CD4-positive, CD25-positive, alpha-beta regulatory T cell (primary cell): ENCODE data around the gene MAGEA4. TPM values are rescaled to one million over a fixed set of nuclear protein-coding genes. Genes with fewer than 3 reads are reported as not detected.

Source experiments
- ATAC-seq, 2 donors: fragments of 150-1000 bp; cut with Tn5 transposase; one replicate each; pipeline ENCODE4 v1.10.0; 2021; ENCODE audit warnings: low read depth in 2 of 2, moderate number of reproducible peaks in 2 of 2, moderate library complexity in 1 of 2
- DNase-seq, 3 donors: peaks; one replicate each; pipeline versions ENCODE4 v3.0.0 to v3.0.0-alpha.2; 2012 to 2022; ENCODE audit warnings: mixed read lengths in 1 of 3
- H3K27ac ChIP-seq: one replicate; pipeline ENCODE4 v1.7.0; 2013; ENCODE audit warnings: mild to moderate bottlenecking, low read length; ENCODE audit not compliant: insufficient read depth, poor library complexity, severe bottlenecking
- H3K27me3 ChIP-seq: one replicate; pipeline ENCODE4 v1.7.0; 2013; ENCODE audit warnings: low read length; ENCODE audit not compliant: control insufficient read depth, insufficient read depth
- H3K36me3 ChIP-seq: one replicate; pipeline ENCODE4 v1.7.0; 2013; ENCODE audit warnings: mild to moderate bottlenecking, low read length, moderate library complexity; ENCODE audit not compliant: control insufficient read depth, insufficient read depth
- H3K4me1 ChIP-seq: 2 replicates; pipeline ENCODE4 v1.7.0; 2013; ENCODE audit warnings: mild to moderate bottlenecking, low read length; ENCODE audit not compliant: insufficient read depth, control insufficient read depth, poor library complexity, severe bottlenecking
- H3K4me3 ChIP-seq: one replicate; pipeline ENCODE4 v1.7.0; 2013; ENCODE audit warnings: low read depth, mild to moderate bottlenecking, low read length, moderate library complexity
- H3K9me3 ChIP-seq, 2 experiments: 1 replicate in 1 of 2; 2 replicates in 1 of 2; pipeline ENCODE4 v1.7.0; 2013; ENCODE audit warnings: low read length in 2 of 2, mild to moderate bottlenecking in 1 of 2, moderate library complexity in 1 of 2; ENCODE audit not compliant: control insufficient read depth in 2 of 2
- H3K27ac Mint-ChIP-seq, 3 donors: one replicate each; pipeline ENCODE4 v1.8.0; 2020 to 2022; ENCODE audit warnings: mild to moderate bottlenecking in 3 of 3, mixed read lengths in 3 of 3, moderate library complexity in 2 of 3
- H3K27me3 Mint-ChIP-seq: one replicate; pipeline ENCODE4 v1.8.0; 2022; ENCODE audit warnings: mild to moderate bottlenecking, mixed read lengths
- H3K36me3 Mint-ChIP-seq: one replicate; pipeline ENCODE4 v1.8.0; 2020; ENCODE audit warnings: mixed read lengths
- H3K4me1 Mint-ChIP-seq, 4 donors: one replicate each; pipeline ENCODE4 v1.8.0; 2020 to 2022; ENCODE audit warnings: mixed read lengths in 4 of 4, mild to moderate bottlenecking in 1 of 4
- H3K4me3 Mint-ChIP-seq, 4 donors: one replicate each; pipeline ENCODE4 v1.8.0; 2020 to 2022; ENCODE audit warnings: mild to moderate bottlenecking in 4 of 4, mixed read lengths in 4 of 4, moderate library complexity in 3 of 4
- H3K9me3 Mint-ChIP-seq, 7 donors: one replicate each; pipeline ENCODE4 v1.8.0; 2020 to 2022; ENCODE audit warnings: mixed read lengths in 7 of 7, mild to moderate bottlenecking in 3 of 7, moderate library complexity in 2 of 7
- polyA plus RNA-seq, 4 donors: library from polyadenylated mRNA; unstranded; fragments of 300-500 nt; fragmentation: Illumina TruSeq; gene quantifications; one replicate each; pipeline ENCODE4 v1.2.3, GENCODE V29; 2021
- total RNA-seq: library from RNA; stranded (reverse); gene quantifications from one replicate; pipeline ENCODE4 v1.2.3, GENCODE V29; 2022

Gene MAGEA4
- total and polyA plus RNA-seq, 5 donors from 2014 or later: not detected

DNA sequence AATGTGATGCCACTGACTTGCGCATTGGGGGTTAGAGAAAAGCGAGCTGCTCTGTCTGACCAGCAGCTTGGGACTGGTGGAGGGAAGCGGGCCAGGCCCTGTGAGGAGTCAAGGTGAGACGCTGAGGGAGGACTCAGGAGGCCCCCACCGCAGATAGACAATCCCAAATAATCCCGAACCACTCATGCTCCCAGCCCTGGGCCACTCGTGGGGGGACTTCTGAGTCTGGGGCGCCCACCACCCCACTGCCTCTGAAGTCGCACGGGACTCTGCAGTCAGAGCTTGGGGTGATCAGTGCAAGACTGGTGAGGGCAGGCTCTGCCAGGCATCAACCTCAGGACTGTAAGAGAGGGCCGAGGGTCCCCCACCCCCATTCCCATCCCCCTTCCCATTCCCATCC, 6.9 kb downstream of the MAGEA4 start:
- Histone ChIP-seq H3K36me3 (no peaks in the 10 kb centered on the region), H3K4me1 (no peaks in the 10 kb centered on the region), H3K4me3 (no peak overlapping the region), H3K9me3 (no peaks in the 10 kb centered on the region), H3K27me3 (no peaks in the 10 kb centered on the region), H3K27ac (no peak overlapping the region)
- Mint-ChIP-seq H3K4me3 (no peak overlapping the region), H3K27me3 (no peaks in the 10 kb centered on the region), H3K27ac (no peak overlapping the region), H3K9me3 (no peaks in the 10 kb centered on the region), H3K4me1 (no peaks in the 10 kb centered on the region), H3K36me3 (no peaks in the 10 kb centered on the region)
- DNase-seq: no peak
- no peak for ATAC-seq

- Mint-ChIP-seq H3K27ac (no peak overlapping the region), H3K4me3 (no peak overlapping the region)
These were observed 7.4 kb downstream of the MAGEA4 start for GRCh38 chrX:151920101-151920500.

DNA sequence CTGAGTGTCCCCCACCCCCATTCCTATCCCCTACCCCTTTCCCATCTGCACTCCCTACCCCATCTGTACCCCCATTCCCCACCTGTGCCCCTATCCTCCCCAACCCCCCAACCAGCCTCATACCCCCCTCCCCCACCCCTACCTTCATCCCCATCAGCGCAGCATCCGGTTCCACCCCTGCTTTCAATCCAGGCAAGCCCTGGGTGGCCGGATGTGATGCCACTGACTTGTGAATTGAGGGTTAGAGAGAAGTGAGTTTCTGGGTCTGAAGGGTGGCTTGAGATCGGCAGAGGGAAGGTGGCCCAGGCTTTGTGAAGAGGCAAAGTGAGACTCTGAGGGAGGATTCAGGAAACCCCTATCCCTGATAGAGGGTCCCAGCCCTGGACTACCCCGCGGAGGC, 7.8 kb downstream of the MAGEA4 start:
- Mint-ChIP-seq H3K4me1 (no peaks in the 10 kb centered on the region), H3K27me3 (no peaks in the 10 kb centered on the region), H3K27ac (no peak overlapping the region), H3K36me3 (no peaks in the 10 kb centered on the region), H3K4me3 (no peak overlapping the region), H3K9me3 (no peaks in the 10 kb centered on the region)
- Histone ChIP-seq H3K9me3 (no peaks in the 10 kb centered on the region), H3K27ac (no peak overlapping the region), H3K36me3 (no peaks in the 10 kb centered on the region), H3K4me1 (no peaks in the 10 kb centered on the region), H3K4me3 (no peak overlapping the region), H3K27me3 (no peaks in the 10 kb centered on the region)
- no peak for ATAC-seq
- no peak for DNase-seq

More at GRCh38 chrX:151920101-151920500, 7.4 kb downstream of the MAGEA4 start:
- Histone ChIP-seq H3K9me3 (no peaks in the 10 kb centered on the region), H3K27ac (no peak overlapping the region), H3K36me3 (no peaks in the 10 kb centered on the region), H3K4me3 (no peak overlapping the region), H3K4me1 (no peaks in the 10 kb centered on the region), H3K27me3 (no peaks in the 10 kb centered on the region)
- H3K4me1 Mint-ChIP-seq: no peaks in the 10 kb centered on the region
- H3K36me3 Mint-ChIP-seq: no peaks in the 10 kb centered on the region
- ATAC-seq (no peak), DNase-seq (no peak)
- H3K9me3 Mint-ChIP-seq: no peaks in the 10 kb centered on the region
- no peaks in the 10 kb centered on the region for H3K27me3 Mint-ChIP-seq

- no peak overlapping the region for H3K27ac Mint-ChIP-seq
- Histone ChIP-seq H3K27me3 (no peaks in the 10 kb centered on the region), H3K9me3 (no peaks in the 10 kb centered on the region), H3K4me1 (no peaks in the 10 kb centered on the region), H3K36me3 (no peaks in the 10 kb centered on the region), H3K4me3 (no peak overlapping the region), H3K27ac (no peak overlapping the region)
- no peak for ATAC-seq
- no peaks in the 10 kb centered on the region for H3K27me3 Mint-ChIP-seq
- H3K36me3 Mint-ChIP-seq: no peaks in the 10 kb centered on the region
- no peak for DNase-seq
- no peak overlapping the region for H3K4me3 Mint-ChIP-seq
- H3K4me1 Mint-ChIP-seq: no peaks in the 10 kb centered on the region
- H3K9me3 Mint-ChIP-seq: no peaks in the 10 kb centered on the region
These were observed 8.6 kb downstream of the MAGEA4 start for GRCh38 chrX:151921292-151921691.

DNA sequence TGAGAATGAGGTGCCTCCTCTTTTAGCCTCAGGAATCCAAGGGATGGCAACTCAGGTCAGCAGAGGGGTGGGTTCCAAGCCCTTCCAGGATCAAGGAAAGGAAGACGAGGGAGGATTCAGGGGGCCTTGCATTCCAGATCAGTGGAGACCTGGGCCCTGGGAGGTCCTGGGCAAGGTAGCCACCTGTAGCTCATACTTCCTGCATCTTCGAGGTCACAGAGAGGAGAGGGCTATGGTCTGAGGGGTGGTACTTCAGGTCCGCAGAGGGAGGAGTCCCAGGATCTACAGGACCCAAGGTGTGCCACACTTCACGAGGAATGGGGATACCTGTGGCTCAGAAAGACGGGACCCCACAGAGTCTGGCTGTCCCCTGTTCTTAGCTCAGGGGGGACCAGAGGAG, 9.2 kb downstream of the MAGEA4 start:
- Mint-ChIP-seq H3K4me3 (no peak overlapping the region), H3K27me3 (no peaks in the 10 kb centered on the region), H3K27ac (no peak overlapping the region), H3K9me3 (no peaks in the 10 kb centered on the region), H3K4me1 (no peaks in the 10 kb centered on the region), H3K36me3 (no peaks in the 10 kb centered on the region)
- ATAC-seq (no peak), DNase-seq (no peak)
- Histone ChIP-seq H3K36me3 (no peaks in the 10 kb centered on the region), H3K27me3 (no peaks in the 10 kb centered on the region), H3K9me3 (no peaks in the 10 kb centered on the region), H3K4me1 (no peaks in the 10 kb centered on the region), H3K4me3 (no peak overlapping the region), H3K27ac (no peak overlapping the region)

- H3K36me3 ChIP-seq: no peaks in the 10 kb centered on the region
- H3K4me1 Mint-ChIP-seq: no peaks in the 10 kb centered on the region
- no peak overlapping the region for H3K4me3 ChIP-seq
- H3K27ac Mint-ChIP-seq: no peak overlapping the region
- H3K27me3 ChIP-seq: no peaks in the 10 kb centered on the region
- no peaks in the 10 kb centered on the region for H3K9me3 Mint-ChIP-seq
- H3K27ac ChIP-seq: no peak overlapping the region
- H3K4me1 ChIP-seq: no peaks in the 10 kb centered on the region
- H3K4me3 Mint-ChIP-seq: no peak overlapping the region
- H3K36me3 Mint-ChIP-seq: no peaks in the 10 kb centered on the region
- no peaks in the 10 kb centered on the region for H3K9me3 ChIP-seq
- no peaks in the 10 kb centered on the region for H3K27me3 Mint-ChIP-seq
- ATAC-seq: no peak
- no peak for DNase-seq
These were observed 10.0 kb downstream of the MAGEA4 start for GRCh38 chrX:151922692-151923091.

- Histone ChIP-seq H3K27ac (no peak overlapping the region), H3K27me3 (no peaks in the 10 kb centered on the region), H3K9me3 (no peaks in the 10 kb centered on the region), H3K36me3 (no peaks in the 10 kb centered on the region), H3K4me1 (no peaks in the 10 kb centered on the region), H3K4me3 (no peak overlapping the region)
- Mint-ChIP-seq H3K9me3 (no peaks in the 10 kb centered on the region), H3K4me3 (no peak overlapping the region), H3K36me3 (no peaks in the 10 kb centered on the region), H3K4me1 (no peaks in the 10 kb centered on the region), H3K27ac (no peak overlapping the region), H3K27me3 (no peaks in the 10 kb centered on the region)
- DNase-seq (no peak), ATAC-seq (no peak)
These were observed 11.0 kb downstream of the MAGEA4 start for GRCh38 chrX:151923648-151924047.

DNA sequence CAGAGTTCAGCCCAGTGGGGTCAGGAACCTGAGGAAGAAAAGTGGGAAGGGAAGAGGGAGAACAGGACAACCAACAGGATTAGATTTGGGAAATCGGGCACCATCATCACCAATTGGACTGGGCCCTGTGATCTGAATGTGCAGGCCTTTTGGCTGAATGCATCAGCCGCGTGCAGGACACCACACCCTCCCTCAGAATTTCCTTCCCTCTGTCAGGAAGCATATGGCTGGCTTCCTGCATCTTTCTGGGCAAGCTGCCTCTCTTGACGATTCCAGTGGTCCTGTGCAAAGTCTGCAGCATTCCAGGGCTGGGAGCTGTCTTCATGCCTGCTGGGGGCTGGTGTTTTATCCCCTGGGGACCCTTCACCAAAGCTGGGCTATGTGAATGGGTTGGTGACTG, 16.4 kb downstream of the MAGEA4 start:
- H3K4me1 ChIP-seq: no peaks in the 10 kb centered on the region
- H3K36me3 Mint-ChIP-seq: no peaks in the 10 kb centered on the region
- no peaks in the 10 kb centered on the region for H3K27me3 Mint-ChIP-seq
- peaks cover 0 to 2% (median 0%) of the 10 kb centered on the region in 7 donors for H3K9me3 Mint-ChIP-seq
- no peak for ATAC-seq
- no peaks in the 10 kb centered on the region for H3K9me3 ChIP-seq
- no peak for DNase-seq
- H3K4me1 Mint-ChIP-seq: no peaks in the 10 kb centered on the region
- H3K27ac ChIP-seq: no peak overlapping the region
- H3K36me3 ChIP-seq: no peaks in the 10 kb centered on the region
- peak overlapping the region in 1 of 3 donors; percentile 58 for H3K27ac Mint-ChIP-seq
- H3K4me3 ChIP-seq: no peak overlapping the region
- no peak overlapping the region for H3K4me3 Mint-ChIP-seq
- no peaks in the 10 kb centered on the region for H3K27me3 ChIP-seq
